Kidney epithelial cell (primary cell): Measurements from ENCODE around the gene ITPRID2. TPM values are rescaled to one million over a fixed set of nuclear protein-coding genes. Genes with fewer than 3 reads are reported as not detected.

Experiments used
- DNase-seq: peaks from one replicate; pipeline ENCODE4 v3.0.0-alpha.2; 2010; ENCODE audit warnings: low read depth
- H3K27me3 ChIP-seq: 2 replicates; pipeline ENCODE4 v1.6.0; 2011; ENCODE audit warnings: low read length; ENCODE audit not compliant: control insufficient read depth, insufficient read depth
- H3K36me3 ChIP-seq: 2 replicates; pipeline ENCODE4 v1.5.1; 2011; ENCODE audit warnings: low read length; ENCODE audit not compliant: control insufficient read depth, insufficient read depth
- H3K4me3 ChIP-seq: 2 replicates; pipeline ENCODE4 v1.5.1; 2011; ENCODE audit warnings: low read depth, mild to moderate bottlenecking, control low read depth, low read length
- total RNA-seq: library from RNA; depleted of rRNA; stranded (reverse); fragments of >200 nt; gene quantifications from 2 replicates; pipeline ENCODE4 v1.2.3, GENCODE V29; 2015
- TF ChIP-seq, protein P1 (sequence below): IDR thresholded peaks from 2 replicates; pipeline ENCODE4 v1.5.1; 2011; ENCODE audit warnings: mild to moderate bottlenecking, moderate library complexity, low read length, control low read depth, inconsistent platforms; ENCODE audit not compliant: insufficient read depth, poor library complexity, severe bottlenecking

ITPRID2 gene
- total RNA-seq, 1 donor from 2014 or later = 60.2 TPM

- DNase-seq = no peak
- H3K27me3 ChIP-seq = no peaks in the 10 kb centered on the region
- TF ChIP-seq, protein P1, sequence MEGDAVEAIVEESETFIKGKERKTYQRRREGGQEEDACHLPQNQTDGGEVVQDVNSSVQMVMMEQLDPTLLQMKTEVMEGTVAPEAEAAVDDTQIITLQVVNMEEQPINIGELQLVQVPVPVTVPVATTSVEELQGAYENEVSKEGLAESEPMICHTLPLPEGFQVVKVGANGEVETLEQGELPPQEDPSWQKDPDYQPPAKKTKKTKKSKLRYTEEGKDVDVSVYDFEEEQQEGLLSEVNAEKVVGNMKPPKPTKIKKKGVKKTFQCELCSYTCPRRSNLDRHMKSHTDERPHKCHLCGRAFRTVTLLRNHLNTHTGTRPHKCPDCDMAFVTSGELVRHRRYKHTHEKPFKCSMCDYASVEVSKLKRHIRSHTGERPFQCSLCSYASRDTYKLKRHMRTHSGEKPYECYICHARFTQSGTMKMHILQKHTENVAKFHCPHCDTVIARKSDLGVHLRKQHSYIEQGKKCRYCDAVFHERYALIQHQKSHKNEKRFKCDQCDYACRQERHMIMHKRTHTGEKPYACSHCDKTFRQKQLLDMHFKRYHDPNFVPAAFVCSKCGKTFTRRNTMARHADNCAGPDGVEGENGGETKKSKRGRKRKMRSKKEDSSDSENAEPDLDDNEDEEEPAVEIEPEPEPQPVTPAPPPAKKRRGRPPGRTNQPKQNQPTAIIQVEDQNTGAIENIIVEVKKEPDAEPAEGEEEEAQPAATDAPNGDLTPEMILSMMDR = no peak
- no peak overlapping the region for H3K4me3 ChIP-seq
- no peaks in the 10 kb centered on the region for H3K36me3 ChIP-seq
Observed at GRCh38 chr2:181944164-181944913, 52.8 kb downstream of the ITPRID2 start.

- no peak overlapping the region for H3K4me3 ChIP-seq
- TF ChIP-seq, protein P1 = no peak
- no peaks in the 10 kb centered on the region for H3K27me3 ChIP-seq
- no peaks in the 10 kb centered on the region for H3K36me3 ChIP-seq
- no peak for DNase-seq
Observed at GRCh38 chr2:181944914-181945291, 53.4 kb downstream of the ITPRID2 start.

DNA sequence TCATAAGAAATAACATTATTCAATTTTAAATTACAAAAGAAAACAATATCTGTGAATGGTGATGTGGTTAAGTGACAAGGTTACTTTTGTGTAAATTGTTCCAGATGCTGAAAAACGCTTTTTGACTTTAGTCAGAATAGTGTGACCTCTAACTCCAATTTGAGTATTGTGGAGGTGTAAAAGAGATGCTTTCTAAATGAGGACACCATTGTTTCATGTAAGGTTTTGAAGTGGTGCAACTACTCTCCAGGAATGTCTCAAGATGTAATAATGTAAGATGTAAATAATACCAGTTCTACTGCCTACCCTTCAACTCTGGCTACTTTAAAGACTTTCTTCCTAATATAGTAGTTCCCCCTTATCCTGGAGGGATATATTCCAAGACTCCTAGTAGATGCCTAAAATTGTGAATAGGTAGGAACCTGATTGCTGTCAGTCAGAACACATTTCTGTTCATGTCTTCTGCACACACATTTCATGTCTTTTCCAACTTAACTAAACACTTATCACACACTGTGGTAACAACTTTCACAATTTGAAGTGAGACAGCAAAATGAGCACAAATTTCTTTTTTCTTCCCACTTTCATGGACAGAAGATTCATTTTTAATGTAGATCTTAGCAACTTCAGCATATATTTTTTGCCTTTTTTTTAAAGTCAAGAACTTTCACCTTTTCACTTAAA is 55.1 kb downstream of the ITPRID2 start:
- TF ChIP-seq, protein P1 = no peak
- no peak for DNase-seq
- Histone ChIP-seq H3K4me3 (no peak overlapping the region), H3K36me3 (no peaks in the 10 kb centered on the region), H3K27me3 (no peaks in the 10 kb centered on the region)

GRCh38 chr2:181947273-181947672 is 55.7 kb downstream of the ITPRID2 start:
- no peak overlapping the region for H3K4me3 ChIP-seq
- TF ChIP-seq, protein P1 = no peak
- no peaks in the 10 kb centered on the region for H3K27me3 ChIP-seq
- DNase-seq = no peak
- H3K36me3 ChIP-seq = no peaks in the 10 kb centered on the region

GRCh38 chr2:181948227-181948626 is 56.7 kb downstream of the ITPRID2 start:
- TF ChIP-seq, protein P1 = no peak
- Histone ChIP-seq H3K4me3 (no peak overlapping the region), H3K27me3 (no peaks in the 10 kb centered on the region), H3K36me3 (no peaks in the 10 kb centered on the region)
- no peak for DNase-seq

GRCh38 chr2:181949047-181949446 is 57.5 kb downstream of the ITPRID2 start:
- TF ChIP-seq, protein P1 = no peak
- Histone ChIP-seq H3K36me3 (no peaks in the 10 kb centered on the region), H3K4me3 (no peak overlapping the region), H3K27me3 (no peaks in the 10 kb centered on the region)
- DNase-seq = no peak
